B cell (primary cell): Measurements from ENCODE around the gene NR6A1. TPM values are rescaled to one million over a fixed set of nuclear protein-coding genes. Genes with fewer than 3 reads are reported as not detected.
A peak's percentile ranks its signal among the peaks of the same experiment; 100 is the strongest.

ENCODE experiments used
- ATAC-seq: fragments of 200-7000 bp; cut with Tn5 transposase; one replicate; pipeline ENCODE4 v1.10.0; 2021; ENCODE audit warnings: low read depth, mild to moderate bottlenecking, moderate number of reproducible peaks, moderate library complexity
- CTCF ChIA-PET: fragments of 350-600 bp; sonication (Branson Sonifier 250); formaldehyde crosslinking; loops from one replicate; lab custom pipeline; 2021; ENCODE audit warnings: antibody characterized with exemption, inconsistent platforms; lab: Charles Lee
- POLR2A ChIA-PET: fragments of 350-600 bp; sonication (Branson Sonifier 250); formaldehyde crosslinking; loops from one replicate; lab custom pipeline; 2021; ENCODE audit warnings: antibody characterized with exemption; lab: Charles Lee
- DNase-seq: peaks from one replicate; pipeline ENCODE4 v3.0.0; 2013
- H2AFZ ChIP-seq: 2 replicates; pipeline ENCODE4 v1.6.1; 2012; ENCODE audit warnings: mild to moderate bottlenecking, low read depth, low read length; ENCODE audit not compliant: insufficient read depth, poor library complexity, severe bottlenecking
- H3K27ac ChIP-seq, 2 donors: 1 replicate in 1 of 2; 2 replicates in 1 of 2; pipeline ENCODE4 v1.5.1; 2012 to 2013; ENCODE audit warnings: low read length in 2 of 2, mild to moderate bottlenecking in 2 of 2, moderate library complexity in 1 of 2
- H3K27me3 ChIP-seq, 4 experiments: fragments of 200-600 bp in 1 of 4; sonication (generic) in 1 of 4; replicated peaks in 1 of 4; 1 replicate in 2 of 4; 2 replicates in 2 of 4; pipeline versions ENCODE4 v1.6.1 to v1.7.0; 2013 to 2016; ENCODE audit warnings: low read length in 3 of 4, mild to moderate bottlenecking in 2 of 4, mixed read lengths in 1 of 4, moderate library complexity in 1 of 4; ENCODE audit not compliant: insufficient read depth in 4 of 4, control insufficient read depth in 3 of 4; ENCODE audit errors: control extremely low read depth in 1 of 4
- H3K36me3 ChIP-seq, 2 experiments: replicated peaks in 1 of 2; 1 replicate in 1 of 2; 2 replicates in 1 of 2; pipeline versions ENCODE4 v1.6.1 to v1.7.1; 2013; ENCODE audit warnings: low read length in 1 of 2; ENCODE audit not compliant: insufficient read depth in 2 of 2, control insufficient read depth in 1 of 2; ENCODE audit errors: control extremely low read depth in 1 of 2, extremely low read depth in 1 of 2
- H3K4me1 ChIP-seq, 2 donors: fragments of 200-600 bp in 1 of 2; sonication (generic) in 1 of 2; 1 replicate in 1 of 2; 2 replicates in 1 of 2; pipeline versions ENCODE4 v1.5.1 to v1.6.1; 2013 to 2017; ENCODE audit warnings: low read length in 2 of 2; ENCODE audit not compliant: control insufficient read depth in 2 of 2, insufficient read depth in 2 of 2
- H3K4me2 ChIP-seq: replicated peaks from 2 replicates; pipeline ENCODE3; 2012; ENCODE audit warnings: mild to moderate bottlenecking, low read depth, low read length; ENCODE audit not compliant: poor library complexity, severe bottlenecking
- H3K4me3 ChIP-seq, 5 experiments: fragments of 200-600 bp in 1 of 5; sonication (generic) in 1 of 5; 1 replicate in 3 of 5; 2 replicates in 2 of 5; pipeline versions ENCODE4 v1.5.1 to v1.7.0; 2011 to 2016; ENCODE audit warnings: low read length in 4 of 5, mild to moderate bottlenecking in 4 of 5, low read depth in 2 of 5, control low read depth in 1 of 5, moderate library complexity in 1 of 5; ENCODE audit not compliant: insufficient read depth in 1 of 5; ENCODE audit errors: control extremely low read depth in 1 of 5, extremely low read depth in 1 of 5
- H3K79me2 ChIP-seq: fragments of 200-600 bp; sonication (generic); one replicate; pipeline ENCODE4 v1.6.0; 2016; ENCODE audit warnings: low read length; ENCODE audit not compliant: control insufficient read depth, insufficient read depth
- H3K9ac ChIP-seq: fragments of 200-600 bp; sonication (generic); 2 replicates; pipeline ENCODE4 v1.6.1; 2017; ENCODE audit warnings: mild to moderate bottlenecking, low read length, moderate library complexity
- H3K9me3 ChIP-seq, 3 donors: one replicate each; pipeline versions ENCODE4 v1.6.1 to v1.7.1; 2013; ENCODE audit warnings: low read length in 2 of 3; ENCODE audit not compliant: control insufficient read depth in 2 of 3, insufficient read depth in 1 of 3; ENCODE audit errors: control extremely low read depth in 1 of 3
- H4K20me1 ChIP-seq: 2 replicates; pipeline ENCODE4 v1.6.0; 2012; ENCODE audit warnings: mild to moderate bottlenecking, low read length; ENCODE audit not compliant: insufficient read depth, control insufficient read depth, poor library complexity, severe bottlenecking
- H3K27ac Mint-ChIP-seq: one replicate; pipeline ENCODE4 v1.8.0; 2021; ENCODE audit warnings: mixed read lengths
- H3K27me3 Mint-ChIP-seq: one replicate; pipeline ENCODE4 v1.8.0; 2021; ENCODE audit warnings: mixed read lengths
- H3K4me1 Mint-ChIP-seq: one replicate; pipeline ENCODE4 v1.8.0; 2021; ENCODE audit warnings: mixed read lengths
- H3K4me3 Mint-ChIP-seq: one replicate; pipeline ENCODE4 v1.8.0; 2021; ENCODE audit warnings: mixed read lengths
- H3K9me3 Mint-ChIP-seq: one replicate; pipeline ENCODE4 v1.8.0; 2022; ENCODE audit warnings: mixed read lengths; ENCODE audit not compliant: insufficient read depth
- EZH2 ChIP-seq: IDR thresholded peaks from 2 replicates; pipeline ENCODE4 v1.6.1; 2012; ENCODE audit warnings: borderline replicate concordance, low read depth, mild to moderate bottlenecking, moderate library complexity, low read length; ENCODE audit not compliant: insufficient read depth, poor library complexity, severe bottlenecking
- WGBS: methylation state at CpG from one replicate; pipeline ENCODE4 v1.1.5; 2013; ENCODE audit warnings: missing lambda C conversion rate; ENCODE audit not compliant: insufficient coverage; 5-methylcytosine and 5-hydroxymethylcytosine counted together
- intact Hi-C: fragments of 100-400 bp; cut with micrococcal nuclease; formaldehyde crosslinking; loops from one replicate; pipeline ENCODE4 v1.10.0; 2022
- polyA plus RNA-seq: library from polyadenylated mRNA; depleted of rRNA; stranded (reverse); fragments of >200 nt; gene quantifications from 2 replicates; pipeline ENCODE4 v1.2.3, GENCODE V29; 2012
- total RNA-seq, 2 donors: library from RNA; stranded (reverse); fragments of 120-200 nt in 1 of 2; gene quantifications; 1 replicate in 1 of 2; 2 replicates in 1 of 2; pipeline versions ENCODE4 v1.2.3 to v1.2.4, GENCODE V29; 2013 to 2022
- TF ChIP-seq, protein P1 (sequence below): fragments of 200-600 bp; IDR thresholded peaks from one replicate; pipeline ENCODE4 v1.8.0; 2022; ENCODE audit warnings: antibody characterized with exemption, mild to moderate bottlenecking

NR6A1 gene
- total and polyA plus RNA-seq, 2 donors (not counting 1 experiment from before 2014, with no cell fraction given), result 0.09 to 0.67 TPM

DNA sequence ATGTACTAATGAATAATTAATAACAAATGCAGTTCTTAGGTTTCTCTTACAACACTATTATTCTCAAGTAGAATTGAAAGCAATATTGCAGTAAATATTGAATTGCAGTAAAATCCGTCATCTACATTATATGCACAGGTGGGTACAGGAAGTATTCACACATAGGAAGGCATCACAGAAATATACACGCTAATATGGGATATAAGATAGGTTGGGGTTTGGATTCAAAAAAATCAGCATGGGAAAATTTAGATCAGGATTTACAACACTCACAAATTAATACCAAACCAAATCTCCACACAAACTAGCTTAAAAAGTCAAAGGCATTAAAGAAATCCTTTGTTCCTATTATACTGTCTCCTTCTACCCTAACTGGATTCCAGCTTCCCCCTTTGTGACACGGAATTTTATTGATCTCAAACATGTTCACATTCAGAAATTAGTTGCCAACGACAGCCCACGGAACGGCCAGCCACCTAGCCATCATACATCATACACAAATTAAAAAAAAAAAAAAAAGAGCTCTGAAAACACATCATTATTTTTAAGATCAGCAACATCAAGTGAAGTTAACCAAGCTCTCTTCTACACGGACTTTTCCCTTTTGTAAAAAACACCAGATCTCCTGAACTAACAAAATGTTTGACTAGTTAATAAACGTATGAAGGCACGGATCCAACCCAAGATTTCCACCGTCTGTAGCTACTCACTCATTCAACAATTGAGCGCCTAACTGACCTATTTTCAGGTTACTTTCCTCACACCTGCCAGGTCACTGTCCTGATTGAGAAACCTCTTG lies 2.2 kb downstream of the NR6A1 start:
- ATAC-seq, result no peak
- intact Hi-C loops, result loop anchor here (2.0 kb wide), 1 partner anchor 152 kb away; no protein-coding TSS in a partner anchor
- 28% methylated on average over 9 of the region's 11 CpGs for WGBS
- H3K4me1 Mint-ChIP-seq, result peaks cover 37% of the 10 kb centered on the region
- ChIA-PET CTCF (interaction anchor here (0.9 to 12.0 kb wide), 6 partner anchors 8 to 111 kb away, joined by 3 to 345 read pairs (median 4); partner anchors contain the start of genes OLFML2A and WDR38), POLR2A (interaction anchor here (0.6 to 1.2 kb wide), 7 partner anchors 11 to 671 kb away, joined by 3 to 4 read pairs (median 3); partner anchors contain the start of genes ARPC5L and HSPA5)
- H3K79me2 ChIP-seq, result no peaks in the 10 kb centered on the region
- H3K4me3 Mint-ChIP-seq, result peak overlapping the region; percentile 86
- peaks cover 27 to 30% of the 10 kb centered on the region in 2 donors for H3K4me1 ChIP-seq
- no peaks in the 10 kb centered on the region for H4K20me1 ChIP-seq
- TF ChIP-seq EZH2, result peak; percentile 50
- TF ChIP-seq, protein P1, sequence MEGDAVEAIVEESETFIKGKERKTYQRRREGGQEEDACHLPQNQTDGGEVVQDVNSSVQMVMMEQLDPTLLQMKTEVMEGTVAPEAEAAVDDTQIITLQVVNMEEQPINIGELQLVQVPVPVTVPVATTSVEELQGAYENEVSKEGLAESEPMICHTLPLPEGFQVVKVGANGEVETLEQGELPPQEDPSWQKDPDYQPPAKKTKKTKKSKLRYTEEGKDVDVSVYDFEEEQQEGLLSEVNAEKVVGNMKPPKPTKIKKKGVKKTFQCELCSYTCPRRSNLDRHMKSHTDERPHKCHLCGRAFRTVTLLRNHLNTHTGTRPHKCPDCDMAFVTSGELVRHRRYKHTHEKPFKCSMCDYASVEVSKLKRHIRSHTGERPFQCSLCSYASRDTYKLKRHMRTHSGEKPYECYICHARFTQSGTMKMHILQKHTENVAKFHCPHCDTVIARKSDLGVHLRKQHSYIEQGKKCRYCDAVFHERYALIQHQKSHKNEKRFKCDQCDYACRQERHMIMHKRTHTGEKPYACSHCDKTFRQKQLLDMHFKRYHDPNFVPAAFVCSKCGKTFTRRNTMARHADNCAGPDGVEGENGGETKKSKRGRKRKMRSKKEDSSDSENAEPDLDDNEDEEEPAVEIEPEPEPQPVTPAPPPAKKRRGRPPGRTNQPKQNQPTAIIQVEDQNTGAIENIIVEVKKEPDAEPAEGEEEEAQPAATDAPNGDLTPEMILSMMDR, result no peak
- H3K9me3 ChIP-seq, result no peaks in the 10 kb centered on the region
- no peak overlapping the region for H3K27ac Mint-ChIP-seq
- peak overlapping the region in 3 of 5 experiments; percentile 35 to 84 (median 71) for H3K4me3 ChIP-seq
- H3K27me3 Mint-ChIP-seq, result peaks cover 48% of the 10 kb centered on the region
- peak; percentile 58 for DNase-seq
- no peaks in the 10 kb centered on the region for H3K9me3 Mint-ChIP-seq
- no peaks in the 10 kb centered on the region for H3K36me3 ChIP-seq
- peaks cover 0 to 40% (median 34%) of the 10 kb centered on the region in 4 experiments for H3K27me3 ChIP-seq
- no peak overlapping the region for H3K9ac ChIP-seq
- H3K4me2 ChIP-seq, result peak overlapping the region; percentile 98
- H3K27ac ChIP-seq, result no peak overlapping the region
- peak overlapping the region; percentile 83 for H2AFZ ChIP-seq
